HepG2 (cell line): Measurements from ENCODE around the gene QKI. TPM values are rescaled to one million over a fixed set of nuclear protein-coding genes. Genes with fewer than 3 reads are reported as not detected.

ENCODE experiments used
- ATF3 ChIP-seq: sonication (generic); formaldehyde crosslinking; IDR thresholded peaks from 2 replicates; pipeline ENCODE4 v1.4.0; 2020; ENCODE audit warnings: missing genetic modification reagents
- CREM ChIP-seq, 2 experiments: sonication (generic) in 1 of 2; formaldehyde crosslinking in 1 of 2; IDR thresholded peaks; 2 replicates each; pipeline versions ENCODE4 v1.4.0 to v1.6.1; 2016 to 2020; ENCODE audit warnings: antibody characterized with exemption in 1 of 2, mild to moderate bottlenecking in 1 of 2, missing genetic modification reagents in 1 of 2
- FOXC1 ChIP-seq: sonication (generic); formaldehyde crosslinking; IDR thresholded peaks from 2 replicates; pipeline ENCODE4 v1.8.0; 2022; ENCODE audit warnings: mild to moderate bottlenecking, missing genetic modification reagents, borderline replicate concordance
- HDAC6 ChIP-seq: fragments of 200-600 bp; sonication (generic); IDR thresholded peaks from 2 replicates; pipeline ENCODE4 v1.7.0; 2017; ENCODE audit warnings: mild to moderate bottlenecking, antibody characterized with exemption, low read length, low read depth
- IRX3 ChIP-seq: sonication (generic); formaldehyde crosslinking; IDR thresholded peaks from 2 replicates; pipeline ENCODE4 v1.8.1; 2023; ENCODE audit warnings: mild to moderate bottlenecking, low read depth, missing genetic modification reagents, borderline replicate concordance
- MTA3 ChIP-seq: sonication (generic); formaldehyde crosslinking; IDR thresholded peaks from 2 replicates; pipeline ENCODE4 v1.4.0; 2020; ENCODE audit warnings: missing genetic modification reagents
- NRL ChIP-seq: sonication (generic); formaldehyde crosslinking; IDR thresholded peaks from 2 replicates; pipeline ENCODE4 v1.5.0; 2020; ENCODE audit warnings: missing genetic modification reagents, mild to moderate bottlenecking, moderate library complexity, borderline replicate concordance
- PHF8 ChIP-seq: sonication (generic); formaldehyde crosslinking; IDR thresholded peaks from 2 replicates; pipeline ENCODE4 v1.5.0; 2020; ENCODE audit warnings: missing genetic modification reagents
- SOX5 ChIP-seq: IDR thresholded peaks from 2 replicates; pipeline ENCODE4 v1.6.1; 2016; ENCODE audit warnings: borderline replicate concordance
- SP1 ChIP-seq, 2 experiments: fragments of 450-650 bp in 1 of 2; sonication (generic) in 1 of 2; formaldehyde crosslinking in 1 of 2; IDR thresholded peaks; 2 replicates each; pipeline versions ENCODE4 v1.4.0 to v1.6.1; 2016 to 2020; ENCODE audit warnings: missing genetic modification reagents in 1 of 2
- SSRP1 ChIP-seq: IDR thresholded peaks from 2 replicates; pipeline ENCODE4 v1.6.1; 2016; ENCODE audit warnings: control low read depth
- TGIF2 ChIP-seq: IDR thresholded peaks from 2 replicates; pipeline ENCODE4 v1.6.1; 2016; ENCODE audit warnings: control low read depth, missing compliant biosample characterization
- THAP11 ChIP-seq: IDR thresholded peaks from 2 replicates; pipeline ENCODE4 v1.6.1; 2016; ENCODE audit warnings: missing biosample characterization, missing genetic modification reagents
- THYN1 ChIP-seq: sonication (generic); formaldehyde crosslinking; IDR thresholded peaks from 2 replicates; pipeline ENCODE4 v1.8.1; 2023; ENCODE audit warnings: low read depth, mild to moderate bottlenecking, moderate library complexity, missing genetic modification reagents, borderline replicate concordance
- ZFP41 ChIP-seq: sonication (generic); formaldehyde crosslinking; IDR thresholded peaks from 2 replicates; pipeline ENCODE4 v1.4.0; 2020; ENCODE audit warnings: mild to moderate bottlenecking, missing genetic modification reagents, borderline replicate concordance
- ZMYM4 ChIP-seq: sonication (generic); formaldehyde crosslinking; IDR thresholded peaks from 2 replicates; pipeline ENCODE4 v1.8.1; 2023; ENCODE audit warnings: mild to moderate bottlenecking, missing genetic modification reagents
- ZNF207 ChIP-seq: fragments of 450-650 bp; IDR thresholded peaks from 2 replicates; pipeline ENCODE4 v1.6.1; 2016; ENCODE audit warnings: antibody characterized with exemption, borderline replicate concordance
- ZNF24 ChIP-seq: fragments of 450-650 bp; IDR thresholded peaks from 2 replicates; pipeline ENCODE4 v1.6.1; 2017; ENCODE audit warnings: antibody characterized with exemption, mild to moderate bottlenecking
- ZNF251 ChIP-seq: sonication (generic); formaldehyde crosslinking; IDR thresholded peaks from 2 replicates; pipeline ENCODE4 v1.9.0; 2021; ENCODE audit warnings: mild to moderate bottlenecking, missing genetic modification reagents
- ZNF317 ChIP-seq: sonication (generic); formaldehyde crosslinking; IDR thresholded peaks from 2 replicates; pipeline ENCODE4 v1.5.0; 2020; ENCODE audit warnings: mild to moderate bottlenecking, missing genetic modification reagents
- ZNF530 ChIP-seq: sonication (generic); formaldehyde crosslinking; IDR thresholded peaks from 2 replicates; pipeline ENCODE4 v1.5.0; 2020; ENCODE audit warnings: low read depth, mild to moderate bottlenecking, missing genetic modification reagents
- ZNF570 ChIP-seq: sonication (generic); formaldehyde crosslinking; IDR thresholded peaks from 2 replicates; pipeline ENCODE4 v1.4.0; 2020; ENCODE audit warnings: mild to moderate bottlenecking, missing genetic modification reagents, borderline replicate concordance
- ZNF720 ChIP-seq: sonication (generic); formaldehyde crosslinking; IDR thresholded peaks from 2 replicates; pipeline ENCODE4 v1.4.0; 2020; ENCODE audit warnings: missing genetic modification reagents
- polyA plus RNA-seq, 8 experiments: library from polyadenylated mRNA; depleted of rRNA in 3 of 8; stranded (reverse) in 7 of 8; unstranded in 1 of 8; fragments of >200 nt; fragmentation: Illumina TruSeq in 4 of 8; extraction: Trizol in 4 of 8; gene quantifications; 2 replicates each; pipeline versions ENCODE4 v1.2.1 to v1.2.3, GENCODE V29; 2011 to 2016; ENCODE audit warnings: low read depth in 4 of 8, missing spikeins in 1 of 8, mixed read lengths in 1 of 8; ENCODE audit not compliant: insufficient read depth in 1 of 8
- total RNA-seq, 5 experiments: library from RNA; depleted of rRNA; stranded (reverse); fragments of >200 nt; fragmentation: Illumina TruSeq; extraction: Trizol; gene quantifications; 2 replicates each; pipeline ENCODE4 v1.2.3, GENCODE V29; 2016; ENCODE audit warnings: low read depth in 1 of 5
- TF ChIP-seq, protein P1 (sequence below): sonication (generic); formaldehyde crosslinking; IDR thresholded peaks from 2 replicates; pipeline ENCODE4 v1.9.0; 2021; ENCODE audit warnings: missing genetic modification reagents, mild to moderate bottlenecking, borderline replicate concordance

QKI gene
- total and polyA plus RNA-seq, 2 of the 13 experiments (the other 11 are each of a cell fraction or from before 2014, with no cell fraction given) = 136 to 137 TPM

- TF ChIP-seq ZNF570 (no peak), ZNF251 (CRISPR knock-in tag) (no peak), PHF8 (CRISPR knock-in tag) (peak; percentile 82), ATF3 (CRISPR knock-in tag) (no peak), ZNF207 (no peak), ZNF317 (no peak), MTA3 (CRISPR knock-in tag) (no peak), ZNF720 (CRISPR knock-in tag) (no peak), TGIF2 (no peak; the same call in 1 of the 2 replicates), SOX5 (0 out of 2 replicates have a peak, but pooled peaks have one; percentile 44), THYN1 (no peak), ZMYM4 (CRISPR knock-in tag) (peak; percentile 82), ZFP41 (CRISPR knock-in tag) (no peak), NRL (CRISPR knock-in tag) (peak; percentile 78), HDAC6 (no peak), ZNF530 (CRISPR knock-in tag) (no peak), THAP11 (CRISPR knock-in tag) (no peak), SSRP1 (CRISPR knock-in tag) (no peak), FOXC1 (CRISPR knock-in tag) (peak; percentile 54; the same call in 1 of the 2 replicates), SP1 (IDR thresholded peaks at IDR 0.05) (no peak), SP1 (CRISPR knock-in tag; IDR thresholded peaks at IDR 0.05) (no peak), CREM (IDR thresholded peaks at IDR 0.05) (no peak), CREM (CRISPR knock-in tag; IDR thresholded peaks at IDR 0.05) (no peak), ZNF24 (no peak), IRX3 (CRISPR knock-in tag) (no peak)
- TF ChIP-seq, protein P1, sequence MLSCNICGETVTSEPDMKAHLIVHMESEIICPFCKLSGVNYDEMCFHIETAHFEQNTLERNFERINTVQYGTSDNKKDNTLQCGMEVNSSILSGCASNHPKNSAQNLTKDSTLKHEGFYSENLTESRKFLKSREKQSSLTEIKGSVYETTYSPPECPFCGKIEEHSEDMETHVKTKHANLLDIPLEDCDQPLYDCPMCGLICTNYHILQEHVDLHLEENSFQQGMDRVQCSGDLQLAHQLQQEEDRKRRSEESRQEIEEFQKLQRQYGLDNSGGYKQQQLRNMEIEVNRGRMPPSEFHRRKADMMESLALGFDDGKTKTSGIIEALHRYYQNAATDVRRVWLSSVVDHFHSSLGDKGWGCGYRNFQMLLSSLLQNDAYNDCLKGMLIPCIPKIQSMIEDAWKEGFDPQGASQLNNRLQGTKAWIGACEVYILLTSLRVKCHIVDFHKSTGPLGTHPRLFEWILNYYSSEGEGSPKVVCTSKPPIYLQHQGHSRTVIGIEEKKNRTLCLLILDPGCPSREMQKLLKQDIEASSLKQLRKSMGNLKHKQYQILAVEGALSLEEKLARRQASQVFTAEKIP = no peak
Observed at GRCh38 chr6:163405412-163406309, 8.9 kb upstream of the QKI start (continued).
